H7 (cell line): ENCODE measurements around the gene DDX39A. TPM values are rescaled to one million over a fixed set of nuclear protein-coding genes. Genes with fewer than 3 reads are reported as not detected.

ENCODE experiments used
- DNase-seq: peaks from one replicate; pipeline ENCODE4 v3.0.0; 2012
- H3K27me3 ChIP-seq: 2 replicates; pipeline ENCODE4 v1.6.0; 2011; ENCODE audit warnings: mild to moderate bottlenecking, low read length; ENCODE audit not compliant: control insufficient read depth, insufficient read depth
- H3K36me3 ChIP-seq: replicated peaks from 2 replicates; pipeline ENCODE4 v1.5.1; 2011; ENCODE audit warnings: low read length; ENCODE audit not compliant: control insufficient read depth, insufficient read depth
- H3K4me3 ChIP-seq: 2 replicates; pipeline ENCODE4 v1.5.1; 2011; ENCODE audit warnings: low read depth, mild to moderate bottlenecking, control low read depth, low read length, moderate library complexity; ENCODE audit not compliant: insufficient read depth
- total RNA-seq: library from RNA; depleted of rRNA; stranded (reverse); fragments of >200 nt; shearing (Covaris generic); gene quantifications from 2 replicates; pipeline ENCODE4 v1.2.3, GENCODE V29; 2014

The DDX39A gene
- total RNA-seq, 1 experiment from 2014 or later: 131 TPM

GRCh38 chr19:14441041-14441938, 22.1 kb upstream of the DDX39A start:
- Histone ChIP-seq H3K27me3 (no peaks in the 10 kb centered on the region), H3K36me3 (peaks cover 23% of the 10 kb centered on the region), H3K4me3 (no peak overlapping the region)
- no peak for DNase-seq

GRCh38 chr19:14440049-14440448, 20.9 kb upstream of the DDX39A start:
- Histone ChIP-seq H3K27me3 (no peaks in the 10 kb centered on the region), H3K4me3 (no peak overlapping the region), H3K36me3 (peaks cover 22% of the 10 kb centered on the region)
- DNase-seq: no peak

DNA sequence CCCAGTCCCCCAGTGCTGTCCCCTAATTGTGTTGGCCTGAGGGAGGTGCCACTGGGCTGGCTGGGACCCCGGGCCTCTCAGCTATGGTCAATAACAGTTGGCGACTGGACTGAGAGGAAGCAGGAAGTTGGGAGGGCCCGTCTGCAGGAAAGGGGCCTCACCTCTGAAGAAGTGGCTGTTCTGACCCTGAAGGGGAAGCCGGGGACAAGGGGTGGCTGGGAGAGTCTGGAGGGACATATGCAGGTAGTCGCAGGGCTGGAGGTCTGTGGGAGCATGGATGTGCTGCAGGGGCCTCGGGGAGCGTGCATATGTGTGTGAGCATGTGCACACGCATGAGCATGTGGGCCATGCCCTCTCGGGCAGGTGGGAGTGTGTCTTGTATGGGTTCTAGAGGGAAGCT, 19.9 kb upstream of the DDX39A start:
- Histone ChIP-seq H3K27me3 (no peaks in the 10 kb centered on the region), H3K36me3 (peaks cover 16% of the 10 kb centered on the region), H3K4me3 (no peak overlapping the region)
- no peak for DNase-seq

- peaks cover 5% of the 10 kb centered on the region for H3K36me3 ChIP-seq
- DNase-seq: no peak
- H3K27me3 ChIP-seq: no peaks in the 10 kb centered on the region
Observed at GRCh38 chr19:14437578-14438140, 18.5 kb upstream of the DDX39A start.

DNA sequence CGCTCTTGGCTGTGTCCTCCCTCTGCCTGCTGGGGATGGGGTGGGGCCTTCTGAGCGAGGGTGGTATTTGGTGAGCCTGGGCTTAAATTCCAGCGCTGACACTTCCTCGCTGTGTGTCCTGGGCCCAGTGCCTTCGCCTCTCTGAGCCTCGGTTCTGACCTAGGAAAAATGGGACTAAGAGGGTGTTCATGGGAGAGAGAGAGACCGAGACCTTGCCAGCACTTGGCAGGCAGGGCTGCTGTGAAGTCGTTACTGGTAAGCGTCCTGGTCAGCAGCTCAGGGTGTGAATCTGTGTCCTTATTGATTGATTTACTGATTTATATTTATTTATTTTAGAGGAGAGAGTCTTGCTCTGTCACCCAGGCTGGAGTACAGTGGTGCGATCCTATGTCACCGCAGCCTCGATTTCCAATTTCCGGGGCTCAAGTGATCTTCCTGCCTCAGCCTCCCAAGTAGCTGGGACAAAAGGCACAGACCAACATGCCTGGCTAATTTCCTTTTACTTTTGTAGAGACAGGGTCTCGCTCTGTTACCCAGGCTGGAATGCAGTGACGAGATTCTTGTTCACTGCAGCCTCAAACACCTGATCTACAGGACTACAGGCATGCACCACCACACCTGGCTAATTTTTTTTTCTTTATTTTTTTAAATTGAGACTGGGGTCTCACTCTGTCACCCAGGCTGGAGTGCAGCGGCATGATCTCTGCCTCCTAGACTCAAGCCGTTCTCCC, 16.3 kb upstream of the DDX39A start:
- no peak overlapping the region for H3K4me3 ChIP-seq
- H3K36me3 ChIP-seq: no peaks in the 10 kb centered on the region; the same call in 1 of the 2 replicates
- H3K27me3 ChIP-seq: peaks cover 3% of the 10 kb centered on the region
- DNase-seq: no peak

More at GRCh38 chr19:14437578-14438140, 18.5 kb upstream of the DDX39A start:
- H3K4me3 ChIP-seq: no peak overlapping the region

- H3K27me3 ChIP-seq: peaks cover 3% of the 10 kb centered on the region
- peak; percentile 58 for DNase-seq
- no peak overlapping the region for H3K4me3 ChIP-seq
- no peaks in the 10 kb centered on the region; the same call in 1 of the 2 replicates for H3K36me3 ChIP-seq
Observed at GRCh38 chr19:14434543-14435319, 15.6 kb upstream of the DDX39A start.

- Histone ChIP-seq H3K4me3 (peak overlapping the region; percentile 73), H3K36me3 (no peaks in the 10 kb centered on the region; the same call in 1 of the 2 replicates), H3K27me3 (peaks cover 3% of the 10 kb centered on the region)
- DNase-seq: peak; percentile 86
Observed at GRCh38 chr19:14433554-14434501, 14.7 kb upstream of the DDX39A start.

DNA sequence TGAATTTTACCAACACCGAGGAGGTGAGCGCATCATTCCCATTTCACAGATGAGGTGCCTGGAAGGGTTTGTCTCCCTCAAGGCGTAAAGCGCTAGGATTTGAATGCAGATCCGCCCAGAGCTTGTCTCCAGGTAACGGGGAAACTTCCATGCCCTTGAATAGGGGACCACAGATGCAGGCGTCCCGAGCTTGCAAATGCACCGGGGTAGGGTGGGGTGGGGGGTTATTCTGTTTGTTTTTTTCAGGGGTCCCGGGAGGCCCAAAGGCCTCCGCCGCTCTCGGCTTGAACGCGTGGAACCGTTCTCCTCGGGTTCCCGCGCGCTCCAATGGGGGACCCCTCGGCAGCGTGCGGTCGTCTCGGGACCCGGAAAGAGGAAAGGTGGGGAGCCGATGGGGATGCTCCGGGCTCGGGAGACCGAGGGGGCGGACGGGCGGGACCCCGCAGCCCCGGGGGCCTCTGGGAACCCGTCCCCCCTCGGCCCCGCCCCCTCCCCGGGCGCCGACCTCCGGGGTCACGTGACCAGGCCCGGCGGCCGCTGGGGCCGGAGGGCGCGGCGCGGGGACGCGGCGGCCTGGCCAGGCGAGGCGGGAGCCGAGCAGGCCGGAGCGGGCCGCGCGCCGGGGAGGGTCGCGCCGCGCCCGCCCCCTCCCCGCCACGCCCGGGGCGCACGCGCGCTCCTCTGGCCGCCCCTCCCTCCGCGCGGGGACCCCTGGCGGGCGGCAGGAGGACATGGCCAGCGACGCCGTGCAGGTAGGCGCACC, 13.8 kb upstream of the DDX39A start, which contains the start of gene PKN1:
Gene PKN1 (plus strand): TSS at position 516 of the 763 bp plus-strand sequence. CDS start 216 bp downstream, at position 732.
- peak within 1 kb of the TSS; percentile 73 for H3K4me3 ChIP-seq
- peak; percentile 98 for DNase-seq
- H3K27me3 ChIP-seq: peaks cover 3% of the 10 kb centered on the region
- H3K36me3 ChIP-seq: no peaks in the 10 kb centered on the region; the same call in 1 of the 2 replicates

- H3K27me3 ChIP-seq: peaks cover 3% of the 10 kb centered on the region
- H3K36me3 ChIP-seq: no peaks in the 10 kb centered on the region
- H3K4me3 ChIP-seq: no peak overlapping the region
- no peak for DNase-seq
Observed at GRCh38 chr19:14430712-14431111, 11.6 kb upstream of the DDX39A start.

- Histone ChIP-seq H3K27me3 (peaks cover 3% of the 10 kb centered on the region), H3K4me3 (no peak overlapping the region), H3K36me3 (no peaks in the 10 kb centered on the region)
- DNase-seq: no peak
Observed at GRCh38 chr19:14428882-14429416, 9.8 kb upstream of the DDX39A start.

- no peak for DNase-seq
- Histone ChIP-seq H3K36me3 (no peaks in the 10 kb centered on the region), H3K27me3 (peaks cover 3% of the 10 kb centered on the region), H3K4me3 (no peak overlapping the region)
Observed at GRCh38 chr19:14427461-14427860, 8.3 kb upstream of the DDX39A start.

DNA sequence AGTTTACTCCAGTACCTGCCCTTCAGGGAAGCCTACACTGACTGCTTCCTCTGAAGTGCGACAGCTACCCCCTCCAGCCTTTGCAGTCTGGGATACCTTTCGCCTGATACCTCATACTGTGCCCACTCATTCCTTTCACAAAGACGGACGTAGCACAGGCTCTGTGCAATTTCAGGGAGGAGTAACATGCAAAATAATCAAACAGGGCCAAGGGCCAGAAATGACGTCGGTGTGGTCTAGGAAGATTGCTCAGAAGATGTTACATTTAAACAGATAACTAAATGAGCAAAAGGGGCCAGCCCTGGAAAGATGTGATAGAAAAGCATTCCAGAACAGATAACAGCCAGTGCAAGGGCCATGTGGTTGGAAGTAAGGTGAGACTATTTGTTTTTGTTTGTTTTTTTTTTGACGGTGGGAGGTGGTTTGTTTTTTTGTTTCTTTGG, 6.6 kb upstream of the DDX39A start:
- Histone ChIP-seq H3K27me3 (peaks cover 2% of the 10 kb centered on the region; the same call in 1 of the 2 replicates), H3K4me3 (no peak overlapping the region), H3K36me3 (no peaks in the 10 kb centered on the region)
- no peak for DNase-seq
